Activated T-cell treated with anti-CD3 and anti-CD28 coated beads for 48 hours (primary cell): ENCODE measurements around the gene MIB2.
"Not testable (repeated sequence)": the region's sequence is repeated elsewhere in the genome, so short reads cannot be mapped to it uniquely, and the experiment has no call there.

Experiments used
- DNase-seq: peaks from one replicate; pipeline ENCODE4 v3.0.0-alpha.2; 2020; ENCODE audit warnings: low read depth

The MIB2 gene

DNA sequence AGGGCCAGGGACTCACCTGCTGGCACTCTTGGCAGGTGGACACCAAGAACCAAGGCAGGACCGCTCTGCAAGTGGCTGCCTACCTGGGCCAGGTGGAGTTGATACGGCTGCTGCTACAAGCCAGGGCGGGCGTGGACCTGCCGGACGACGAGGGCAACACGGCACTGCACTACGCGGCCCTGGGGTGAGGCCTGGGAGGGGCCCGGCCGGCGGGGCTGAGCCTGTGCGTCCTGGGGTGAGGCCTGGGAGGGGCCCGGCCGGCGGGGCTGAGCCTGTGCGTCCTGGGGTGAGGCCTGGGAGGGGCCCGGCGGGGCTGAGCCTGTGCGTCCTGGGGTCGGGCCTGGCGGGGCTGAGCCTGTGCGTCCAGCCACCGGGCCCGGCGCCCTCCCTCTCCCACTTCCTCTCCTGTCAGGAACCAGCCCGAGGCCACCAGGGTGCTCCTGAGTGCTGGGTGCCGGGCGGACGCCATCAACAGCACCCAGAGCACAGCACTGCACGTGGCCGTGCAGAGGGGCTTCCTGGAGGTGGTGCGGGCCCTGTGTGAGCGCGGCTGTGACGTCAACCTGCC, 12.0 kb downstream of the MIB2 start:
- DNase-seq = no peak

DNA sequence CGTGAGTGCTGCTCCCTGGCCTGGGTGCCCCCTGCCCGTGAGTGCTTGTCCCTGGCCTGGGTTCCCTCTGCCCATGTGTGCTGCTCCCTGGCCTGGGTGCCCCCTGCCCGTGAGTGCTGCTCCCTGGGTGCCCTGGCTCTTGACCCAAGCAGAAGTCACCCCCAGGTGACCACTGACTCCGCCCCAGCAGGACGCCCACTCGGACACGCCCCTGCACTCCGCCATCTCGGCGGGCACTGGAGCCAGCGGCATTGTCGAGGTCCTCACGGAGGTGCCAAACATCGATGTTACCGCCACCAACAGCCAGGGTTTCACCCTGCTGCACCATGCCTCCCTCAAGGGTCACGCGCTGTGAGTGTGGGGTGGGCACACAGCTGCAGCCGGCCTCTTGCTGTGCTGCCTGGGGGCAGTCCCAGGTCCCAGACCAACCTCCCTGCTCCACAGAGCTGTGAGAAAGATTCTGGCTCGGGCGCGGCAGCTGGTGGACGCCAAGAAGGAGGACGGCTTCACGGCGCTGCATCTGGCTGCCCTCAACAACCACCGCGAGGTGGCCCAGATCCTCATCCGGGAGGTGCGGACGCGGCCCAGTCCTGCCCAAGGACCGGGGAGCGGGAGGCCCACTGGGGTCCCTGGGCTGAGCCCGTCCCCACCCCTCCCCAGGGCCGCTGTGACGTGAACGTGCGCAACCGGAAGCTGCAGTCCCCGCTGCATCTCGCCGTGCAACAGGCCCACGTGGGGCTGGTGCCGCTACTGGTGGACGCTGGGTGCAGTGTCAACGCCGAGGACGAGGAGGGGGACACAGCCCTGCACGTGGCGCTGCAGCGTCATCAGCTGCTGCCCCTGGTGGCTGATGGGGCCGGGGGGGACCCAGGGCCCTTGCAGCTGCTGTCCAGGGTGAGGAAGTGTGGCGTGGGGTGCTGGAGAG, 12.8 kb downstream of the MIB2 start:
- DNase-seq = no peak

DNA sequence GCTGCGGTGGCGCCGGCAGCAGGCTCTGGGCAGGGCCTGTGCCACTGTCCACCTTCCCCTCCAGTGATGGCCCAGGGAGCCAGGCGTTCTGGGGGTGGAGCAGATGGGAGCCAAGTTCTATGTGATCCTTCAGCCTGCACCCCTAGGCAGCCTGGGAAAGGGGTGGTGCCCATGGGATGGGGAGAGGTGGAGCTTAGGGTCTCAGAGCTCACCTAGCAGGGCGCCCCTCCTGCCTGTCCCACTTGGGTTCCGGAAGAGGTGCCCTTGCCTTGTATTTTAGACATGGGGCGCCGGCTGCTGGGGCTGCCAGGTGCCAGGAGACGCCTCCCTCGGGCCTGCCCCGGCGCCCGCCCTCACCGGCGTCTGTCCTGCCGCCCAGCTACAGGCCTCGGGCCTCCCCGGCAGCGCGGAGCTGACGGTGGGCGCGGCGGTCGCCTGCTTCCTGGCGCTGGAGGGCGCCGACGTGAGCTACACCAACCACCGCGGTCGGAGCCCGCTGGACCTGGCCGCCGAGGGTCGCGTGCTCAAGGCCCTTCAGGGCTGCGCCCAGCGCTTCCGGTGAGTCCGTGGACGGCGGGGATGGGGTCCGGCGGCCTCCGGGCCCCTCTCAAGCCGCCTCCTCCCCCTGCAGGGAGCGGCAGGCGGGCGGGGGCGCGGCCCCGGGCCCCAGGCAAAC, 13.6 kb downstream of the MIB2 start:
- DNase-seq = peak; percentile 49

DNA sequence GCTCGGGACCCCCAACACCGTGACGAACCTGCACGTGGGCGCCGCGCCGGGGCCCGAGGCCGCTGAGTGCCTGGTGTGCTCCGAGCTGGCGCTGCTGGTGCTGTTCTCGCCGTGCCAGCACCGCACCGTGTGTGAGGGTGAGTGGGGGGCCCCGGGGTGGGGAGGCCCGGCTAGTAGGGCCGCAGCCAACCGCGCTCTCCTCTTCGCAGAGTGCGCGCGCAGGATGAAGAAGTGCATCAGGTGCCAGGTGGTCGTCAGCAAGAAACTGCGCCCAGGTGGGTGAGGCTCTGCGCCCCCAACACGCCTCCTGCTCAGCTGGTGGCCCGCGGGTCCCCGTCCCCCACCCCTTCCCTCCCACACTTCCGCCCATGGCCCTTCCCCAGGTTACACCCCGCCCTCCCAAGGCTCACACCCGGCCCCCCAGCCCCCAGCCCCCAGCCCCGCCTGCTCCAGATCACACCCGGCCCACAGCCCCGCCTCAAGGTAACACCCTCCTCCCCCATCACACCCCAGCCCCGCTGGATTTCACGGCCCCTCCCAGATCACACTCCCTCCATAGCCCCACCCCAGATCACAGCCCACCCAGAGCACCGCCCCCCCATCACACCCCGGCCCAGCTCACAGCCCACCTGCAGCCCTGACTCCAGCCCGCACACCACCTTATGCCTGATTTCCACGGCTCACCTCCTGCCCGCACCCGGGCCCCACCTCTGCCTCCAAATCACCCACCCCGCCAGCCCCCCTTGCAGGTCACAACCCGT, 14.3 kb downstream of the MIB2 start:
- peak; percentile 30 for DNase-seq

DNA sequence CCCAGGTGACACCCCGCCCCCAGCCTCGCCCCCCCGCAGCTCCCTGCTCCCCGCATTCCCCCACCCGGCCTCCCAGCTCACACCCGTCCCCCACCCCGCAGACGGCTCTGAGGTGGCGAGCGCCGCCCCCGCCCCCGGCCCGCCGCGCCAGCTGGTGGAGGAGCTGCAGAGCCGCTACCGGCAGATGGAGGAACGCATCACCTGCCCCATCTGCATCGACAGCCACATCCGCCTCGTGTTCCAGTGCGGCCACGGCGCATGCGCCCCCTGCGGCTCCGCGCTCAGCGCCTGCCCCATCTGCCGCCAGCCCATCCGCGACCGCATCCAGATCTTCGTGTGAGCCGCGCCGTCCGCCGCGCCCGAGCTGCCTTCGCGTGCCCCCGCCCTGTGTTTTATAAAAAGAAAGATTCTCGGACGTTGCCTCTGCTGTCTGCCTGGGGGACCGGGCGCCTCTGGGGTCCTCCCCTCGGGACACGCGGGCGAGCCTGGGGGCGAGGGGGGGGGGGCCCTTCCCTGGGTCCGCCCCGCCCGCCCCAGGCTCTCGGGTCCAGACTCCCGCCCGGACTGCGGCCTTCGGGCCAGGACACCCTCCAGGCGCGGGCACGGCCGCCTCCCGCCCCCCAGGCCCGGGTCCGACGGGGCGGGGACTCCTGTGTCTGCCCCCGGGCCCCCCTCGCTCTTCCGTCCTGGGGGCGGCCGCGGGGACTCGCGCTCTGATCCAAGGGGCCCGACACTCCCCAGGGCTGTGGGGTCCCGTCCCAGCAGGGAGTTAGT, 15.1 kb downstream of the MIB2 start:
- DNase-seq = peak; percentile 91

DNA sequence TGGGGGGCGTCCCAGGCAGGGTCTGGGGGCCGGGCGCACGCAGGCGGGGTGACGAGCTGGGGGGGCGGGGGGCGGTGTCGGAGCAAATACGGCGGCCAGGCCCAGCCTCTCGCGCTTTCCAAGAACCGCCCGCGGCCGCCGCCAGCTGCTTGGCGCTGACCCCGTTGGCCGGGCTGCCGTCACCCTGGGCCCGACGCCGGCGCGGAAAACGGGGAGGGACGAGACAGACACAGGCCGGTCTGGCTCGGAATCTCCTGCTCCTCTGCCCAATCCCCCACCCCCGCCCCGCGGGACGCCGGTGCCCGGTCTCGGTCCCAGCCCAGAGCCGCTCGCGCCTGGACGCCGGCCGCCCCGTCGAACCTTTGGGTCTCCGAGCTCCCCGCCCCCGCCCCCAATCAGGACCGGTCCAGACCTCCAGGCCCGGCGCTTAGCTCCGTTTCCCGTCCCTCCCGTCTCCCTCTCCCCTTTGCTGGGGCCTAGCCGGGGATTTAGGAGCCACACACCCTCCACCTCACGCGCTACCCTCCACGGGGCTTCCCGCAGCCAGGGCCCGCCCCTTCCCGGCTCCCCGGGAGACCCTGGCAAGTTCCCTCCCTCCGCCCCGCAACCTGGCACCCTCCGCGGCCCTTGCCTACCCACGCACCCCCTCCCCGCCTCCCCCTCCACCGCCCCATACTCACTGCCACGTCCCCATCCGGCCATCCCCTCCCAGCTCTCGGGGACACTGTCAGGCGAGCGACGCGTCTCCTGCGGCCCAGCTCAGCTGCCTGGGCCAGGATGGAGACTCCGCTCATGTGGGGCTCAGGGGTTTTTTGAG, 15.9 kb downstream of the MIB2 start:
- no peak for DNase-seq

DNA sequence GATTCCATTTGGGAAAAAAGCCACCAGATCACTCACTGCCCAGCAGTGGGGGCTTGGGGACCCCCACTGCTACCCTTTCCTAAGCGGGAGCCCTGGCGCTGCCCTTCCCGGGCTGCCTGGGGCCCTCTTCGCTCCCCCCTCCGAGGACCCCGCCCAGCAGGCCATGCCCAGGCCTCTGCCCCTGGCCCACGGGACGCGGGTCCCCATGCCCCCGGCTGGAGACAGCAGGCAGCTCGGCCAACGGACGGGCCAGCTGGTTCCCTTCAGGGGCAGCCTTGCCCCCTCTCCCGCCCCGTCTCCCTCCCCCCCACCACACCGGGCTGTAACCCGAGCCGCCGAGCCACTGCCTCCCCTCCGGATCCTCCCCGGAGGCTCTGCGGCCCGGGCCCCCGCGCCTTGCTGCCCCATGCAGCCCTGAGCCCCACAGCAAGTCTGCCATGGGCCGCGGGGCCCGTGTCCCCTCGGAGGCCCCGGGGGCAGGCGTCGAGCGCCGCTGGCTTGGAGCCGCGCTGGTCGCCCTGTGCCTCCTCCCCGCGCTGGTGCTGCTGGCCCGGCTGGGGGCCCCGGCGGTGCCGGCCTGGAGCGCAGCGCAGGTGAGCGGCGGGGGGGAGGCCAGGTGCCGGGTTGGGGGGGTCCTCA, 16.6 kb downstream of the MIB2 start, which contains the start of gene MMP23B:
TSS of gene MMP23B (plus strand) at position 392 of the 639 bp plus-strand sequence. CDS start at position 438, 46 bp downstream.
- no peak for DNase-seq

DNA sequence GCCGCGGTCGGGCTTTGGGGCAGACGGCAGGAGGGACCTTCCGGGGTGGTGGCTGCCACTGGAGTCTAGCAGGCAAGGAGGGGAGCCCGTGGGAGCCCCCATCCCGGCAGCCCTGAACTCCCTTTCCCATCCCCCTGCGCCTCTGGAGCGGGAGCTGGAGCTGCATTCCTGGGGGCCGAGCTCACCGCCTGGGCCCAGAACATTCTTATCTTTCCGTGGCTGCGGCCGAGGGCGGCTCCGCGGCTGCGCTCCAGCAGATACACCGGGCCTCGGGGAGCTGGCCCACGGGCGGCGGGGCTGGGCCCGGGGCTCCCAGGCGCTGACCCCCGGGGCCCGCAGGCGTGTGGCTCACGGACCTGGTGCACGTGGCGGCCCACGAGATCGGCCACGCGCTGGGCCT, 18.1 kb downstream of the MIB2 start:
- not testable (repeated sequence) for DNase-seq

DNA sequence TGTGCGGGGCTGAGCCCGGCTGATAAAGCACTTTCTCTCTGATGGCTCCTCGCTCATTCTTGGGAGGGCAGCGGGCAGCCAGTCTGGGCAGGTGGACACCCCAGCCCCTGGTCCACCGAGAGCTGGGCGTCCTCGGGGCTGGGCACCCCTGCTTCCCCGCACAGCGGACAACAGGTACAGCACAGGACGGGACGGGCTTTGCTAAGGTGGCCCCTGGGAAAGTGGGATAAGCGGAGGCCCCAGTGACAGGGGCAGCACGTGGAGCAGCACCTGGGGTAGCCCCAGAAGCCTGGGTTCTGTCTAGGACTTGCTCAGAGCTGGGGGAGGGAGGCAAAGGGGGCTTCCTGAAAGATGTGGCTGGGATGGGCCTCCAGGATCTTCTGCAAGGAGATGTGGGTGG, 19.3 kb downstream of the MIB2 start:
- not testable (repeated sequence) for DNase-seq

DNA sequence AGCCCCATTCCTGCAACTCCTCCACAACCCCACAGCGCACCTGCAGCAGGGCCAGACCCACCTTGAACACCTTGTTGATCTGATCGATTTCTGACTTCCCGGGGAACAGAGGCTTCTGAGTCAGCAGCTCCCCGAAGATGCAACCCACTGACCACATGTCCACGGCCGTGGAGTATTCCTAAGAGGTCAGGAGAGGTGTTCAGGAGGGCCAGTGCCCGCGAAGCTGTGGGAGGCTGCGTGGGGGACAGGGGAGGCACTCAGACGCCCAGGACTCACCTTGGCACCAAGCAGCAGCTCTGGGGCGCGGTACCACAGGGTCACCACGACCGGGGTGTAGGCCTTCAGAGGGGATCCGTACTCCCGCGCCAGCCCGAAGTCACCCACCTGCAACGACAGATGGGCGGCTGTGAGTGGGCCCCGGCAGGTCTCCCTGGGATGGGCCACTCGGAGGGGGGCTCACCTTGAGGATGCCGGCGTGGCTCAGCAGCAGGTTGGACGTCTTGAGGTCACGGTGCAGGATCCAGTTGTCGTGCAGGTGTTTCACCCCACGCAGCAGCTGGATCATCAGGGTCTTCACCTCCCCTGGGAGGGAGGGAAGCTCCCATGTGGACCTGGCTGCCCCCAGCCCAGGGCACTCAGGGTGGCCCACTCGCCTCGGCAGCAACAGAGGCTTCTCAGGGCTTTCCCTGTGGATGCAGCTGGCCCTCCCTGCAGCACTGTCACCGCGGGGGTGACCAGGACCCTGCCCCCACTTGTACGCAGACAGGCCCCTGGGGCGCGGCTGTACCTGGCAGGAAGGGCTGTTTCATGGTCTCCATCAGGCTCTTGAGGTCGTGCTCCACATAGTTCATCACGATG, 21.6 kb downstream of the MIB2 start:
- not testable (repeated sequence) for DNase-seq

DNA sequence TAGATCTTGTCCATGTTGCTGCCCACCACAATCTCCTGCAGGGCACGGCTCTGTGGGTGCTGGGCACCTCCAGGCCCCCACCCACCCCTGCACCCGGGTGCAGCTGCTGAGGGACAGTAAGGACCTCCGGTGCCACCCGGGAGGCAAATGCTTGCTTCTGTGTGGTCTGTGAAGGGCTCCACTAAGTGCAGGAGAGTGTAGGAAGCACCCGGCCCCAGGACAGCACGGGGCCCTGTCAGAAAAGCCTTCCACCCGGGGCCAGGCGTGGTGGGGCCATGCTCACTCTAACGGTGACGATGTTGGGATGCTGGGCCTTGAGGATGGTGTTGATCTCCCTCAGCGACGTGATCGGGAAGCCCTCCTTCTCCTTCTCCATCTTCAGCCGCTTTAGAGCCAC, 22.2 kb downstream of the MIB2 start:
- DNase-seq = not testable (repeated sequence)

DNA sequence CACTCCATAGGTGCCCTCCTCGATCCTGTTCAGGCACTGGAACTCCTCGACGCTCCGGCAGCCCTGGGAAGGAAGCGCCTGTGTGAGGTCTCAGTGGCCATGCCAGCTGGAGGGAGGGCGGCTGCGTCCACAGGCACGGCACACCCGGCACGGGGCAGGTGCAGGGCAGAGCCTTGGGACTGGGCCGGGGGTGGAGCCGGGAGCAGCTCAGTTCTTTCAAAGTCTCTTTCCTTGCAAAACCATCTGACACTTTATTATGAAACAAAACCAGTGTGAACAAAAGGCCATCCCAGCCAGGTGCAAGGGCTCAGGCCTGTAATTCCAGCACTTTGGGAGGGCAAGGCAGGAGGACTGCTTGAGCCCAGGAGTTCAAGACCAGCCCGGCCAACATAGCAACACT, 23.2 kb downstream of the MIB2 start:
- not testable (repeated sequence) for DNase-seq

DNA sequence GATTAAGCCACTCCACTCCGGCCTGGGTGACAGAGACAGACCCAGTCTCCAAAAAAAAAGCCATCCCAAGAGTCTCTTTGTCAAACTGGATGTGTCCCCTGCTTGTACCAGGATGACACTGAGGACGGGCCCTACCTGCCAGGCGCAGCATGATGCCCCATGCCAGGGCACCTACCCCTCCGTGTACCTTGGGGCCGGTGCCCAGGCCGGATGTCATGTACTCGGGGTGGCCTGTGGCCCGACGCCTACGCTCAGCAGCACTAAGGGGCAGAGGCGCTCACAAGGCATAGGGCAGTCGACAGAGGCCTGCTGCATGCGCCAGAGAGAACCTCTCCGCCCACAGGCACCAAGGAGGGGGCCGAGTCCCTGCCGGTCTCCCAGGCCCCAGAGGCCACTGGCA, 24.1 kb downstream of the MIB2 start:
- not testable (repeated sequence) for DNase-seq

DNA sequence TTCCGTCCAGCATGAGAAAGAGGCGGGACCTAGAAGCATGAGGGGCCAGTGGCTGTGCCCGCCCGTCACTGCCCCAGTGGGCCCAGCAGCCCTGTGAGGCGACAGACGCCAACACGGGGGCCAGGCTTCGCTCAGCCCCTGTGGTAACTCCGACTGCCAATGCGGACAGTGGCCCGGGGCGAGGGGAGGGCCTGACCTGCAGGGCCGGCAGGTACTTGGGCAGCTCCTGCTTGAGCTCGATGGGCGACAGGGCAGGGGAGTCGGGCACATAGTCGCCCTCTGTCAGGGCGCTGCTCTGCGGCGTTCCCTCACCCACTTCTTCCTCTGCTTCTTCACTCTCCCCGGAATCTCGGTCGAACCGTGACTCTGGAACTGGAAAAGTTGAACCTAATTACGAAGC, 24.8 kb downstream of the MIB2 start:
- DNase-seq = not testable (repeated sequence)

DNA sequence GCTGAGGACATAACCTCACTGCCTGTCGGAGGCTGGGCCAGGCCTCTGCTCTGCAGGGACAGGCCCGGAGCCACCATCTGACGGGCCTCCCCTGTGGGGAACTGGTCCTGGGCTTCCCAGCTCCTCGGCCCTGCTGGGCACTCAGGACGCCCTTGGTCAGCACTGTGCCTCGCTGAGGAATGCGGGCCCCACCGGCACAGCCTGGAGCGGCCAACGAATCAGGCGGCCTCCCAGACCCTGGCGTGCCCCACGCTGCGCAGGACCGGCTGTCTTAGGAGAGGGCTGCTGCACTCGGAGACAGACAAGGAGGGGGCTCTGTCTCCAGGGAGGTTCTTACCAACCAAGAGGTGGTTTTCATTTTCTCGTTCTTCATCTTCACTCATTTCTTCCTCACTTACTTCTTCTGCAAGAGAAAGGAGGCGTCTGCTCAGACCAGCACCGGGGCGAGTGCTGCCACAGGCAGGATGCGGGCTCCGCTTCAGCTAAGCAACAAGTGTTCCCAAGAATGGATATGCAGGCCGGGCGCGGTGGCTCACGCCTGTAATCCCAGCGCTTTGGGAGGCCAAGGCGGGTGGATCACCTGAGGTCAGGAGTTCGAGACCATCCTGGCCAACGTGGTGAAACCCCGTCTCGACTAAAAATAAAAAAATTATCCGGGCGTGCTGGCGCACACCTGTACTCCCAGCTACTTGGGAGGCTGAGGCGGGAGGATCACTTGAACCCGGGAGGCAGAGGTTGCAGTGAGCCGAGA, 25.6 kb downstream of the MIB2 start:
- DNase-seq = not testable (repeated sequence)

DNA sequence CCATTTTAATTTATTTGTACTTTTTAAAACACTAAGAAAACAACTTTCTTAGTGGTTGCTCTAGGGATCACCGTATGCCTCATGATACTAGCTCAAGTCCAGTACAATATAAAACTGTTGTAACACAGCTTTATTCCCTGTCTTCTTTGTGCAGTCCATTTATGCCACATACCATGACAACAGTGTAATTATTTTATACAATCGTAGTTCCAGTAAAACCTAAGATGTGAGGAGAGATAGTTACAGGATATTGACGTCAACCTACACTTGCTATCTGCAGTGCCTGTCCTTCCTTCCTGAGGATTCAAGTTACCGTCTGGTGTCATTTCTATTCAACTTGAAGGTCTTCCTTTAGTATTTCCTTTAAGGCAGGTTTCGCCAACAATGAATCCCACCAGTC, 31.0 kb downstream of the MIB2 start:
- not testable (repeated sequence) for DNase-seq

DNA sequence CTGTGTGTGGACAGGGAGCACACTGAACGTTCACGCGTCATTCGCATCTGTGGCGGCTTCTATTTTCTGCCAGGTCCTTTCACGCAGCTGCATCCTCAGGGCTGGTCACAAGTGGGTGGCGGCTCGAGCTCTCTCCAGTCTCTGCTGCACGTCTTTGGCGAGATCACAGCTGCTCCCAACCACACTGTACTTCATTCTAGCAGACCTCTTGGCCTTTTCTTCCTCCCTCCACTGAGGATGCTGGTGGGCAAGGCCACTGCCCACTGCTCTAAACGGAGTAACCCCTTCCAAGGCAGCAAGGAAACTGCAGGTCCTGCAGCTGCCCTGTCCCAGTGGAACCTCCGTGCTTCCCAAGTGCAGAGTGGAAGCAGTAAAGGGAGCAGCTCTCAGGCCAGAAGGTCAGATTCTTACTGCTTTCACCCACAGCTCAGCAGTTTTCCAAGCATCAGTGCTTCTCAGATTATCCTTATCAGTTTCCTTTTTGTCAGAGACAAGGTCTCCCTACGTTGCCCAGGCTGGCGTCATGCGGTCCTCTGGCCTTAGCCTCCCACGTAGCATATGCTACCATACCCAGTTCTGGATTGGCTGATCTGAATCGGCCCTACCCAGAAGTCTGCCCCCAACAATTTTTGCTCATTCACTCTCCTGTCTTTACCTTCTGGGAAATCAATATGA, 32.4 kb downstream of the MIB2 start:
- DNase-seq = not testable (repeated sequence)

DNA sequence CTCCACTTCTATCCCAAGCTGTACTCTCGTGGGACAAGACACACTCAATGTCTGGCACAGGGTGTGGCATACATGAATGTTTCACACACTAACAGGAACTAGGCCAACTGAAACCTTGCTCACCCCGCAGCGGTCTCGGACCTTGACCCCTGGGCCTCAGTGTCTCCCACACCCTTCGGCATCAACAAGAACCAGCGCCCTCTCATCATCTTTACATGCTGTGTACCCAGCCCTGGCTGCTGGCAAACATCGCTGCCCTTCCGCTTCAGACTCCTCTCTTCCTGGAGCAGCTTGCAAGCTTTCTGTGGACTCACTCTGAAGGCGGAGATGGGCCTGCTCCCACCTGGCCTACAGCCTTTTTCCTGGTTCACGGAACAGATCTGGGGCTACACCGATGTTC, 33.0 kb downstream of the MIB2 start:
- not testable (repeated sequence) for DNase-seq
